Breast epithelium (tissue), 4 donors: ENCODE measurements around the gene HDX. TPM values are rescaled to one million over a fixed set of nuclear protein-coding genes. Genes with fewer than 3 reads are reported as not detected.

Experiments used
- DNase-seq, 2 donors: peaks; one replicate each; pipeline ENCODE4 v3.0.0-alpha.2; 2019; ENCODE audit warnings: low spot score in 2 of 2
- H3K27ac ChIP-seq, 2 donors: fragments of 200-600 bp; sonication (generic) in 1 of 2; one replicate each; pipeline ENCODE4 v1.5.1; 2016 to 2019; ENCODE audit warnings: mild to moderate bottlenecking in 1 of 2
- H3K27me3 ChIP-seq, 2 donors: fragments of 200-600 bp; sonication (generic) in 1 of 2; one replicate each; pipeline versions ENCODE4 v1.5.1 to v1.6.0; 2017 to 2019; ENCODE audit warnings: control low read depth in 1 of 2, mild to moderate bottlenecking in 1 of 2
- H3K36me3 ChIP-seq: fragments of 200-600 bp; one replicate; pipeline ENCODE4 v1.5.1; 2019
- H3K4me1 ChIP-seq, 2 donors: fragments of 200-600 bp; sonication (generic); one replicate each; pipeline ENCODE4 v1.5.1; 2016 to 2019; ENCODE audit warnings: control low read depth in 1 of 2
- H3K4me3 ChIP-seq, 3 donors: fragments of 200-600 bp; sonication (generic); 1 replicate in 2 of 3; 2 replicates in 1 of 3; pipeline ENCODE4 v1.5.1; 2016 to 2019; ENCODE audit warnings: mild to moderate bottlenecking in 3 of 3, moderate library complexity in 2 of 3
- H3K9me3 ChIP-seq, 2 donors: fragments of 200-600 bp; sonication (generic) in 1 of 2; one replicate each; pipeline ENCODE4 v1.5.1; 2016 to 2019; ENCODE audit warnings: control low read depth in 1 of 2
- CTCF ChIP-seq, 3 donors: fragments of 450-650 bp; IDR thresholded peaks; one replicate each; pipeline ENCODE4 v1.5.1; 2016 to 2017; ENCODE audit warnings: antibody characterized with exemption in 3 of 3, mild to moderate bottlenecking in 3 of 3, moderate library complexity in 3 of 3
- POLR2A ChIP-seq: fragments of 450-650 bp; IDR thresholded peaks from one replicate; pipeline ENCODE4 v1.6.1; 2016; ENCODE audit warnings: antibody characterized with exemption, mild to moderate bottlenecking, moderate library complexity
- POLR2AphosphoS5 ChIP-seq, 3 donors: sonication (generic); formaldehyde crosslinking; IDR thresholded peaks; one replicate each; pipeline ENCODE4 v1.6.1; 2017; ENCODE audit warnings: antibody characterized with exemption in 3 of 3
- intact Hi-C: fragments of 100-400 bp; cut with DNase I; formaldehyde crosslinking; loops from one replicate; pipeline ENCODE4 v1.15.1; 2023; ENCODE audit warnings: low total_unique reads
- total RNA-seq, 3 donors: library from RNA; depleted of rRNA; stranded (reverse); fragments of >200 nt; gene quantifications; one replicate each; pipeline ENCODE4 v1.1.0, GENCODE V29; 2016

HDX gene
- total RNA-seq, 3 donors from 2014 or later: 6.4 to 12.1 (median 7.9) TPM

GRCh38 chrX:84453351-84454246, 48.7 kb downstream of the HDX start:
- H3K9me3 ChIP-seq: peaks cover 0 to 10% of the 10 kb centered on the region in 2 donors
- intact Hi-C loops: no loop called here
- peaks cover 0 to 4% of the 10 kb centered on the region in 2 donors for H3K27me3 ChIP-seq
- no peak for TF ChIP-seq POLR2A
- H3K27ac ChIP-seq: no peak overlapping the region
- no peaks in the 10 kb centered on the region for H3K4me1 ChIP-seq
- no peaks in the 10 kb centered on the region for H3K36me3 ChIP-seq
- no peak for DNase-seq
- H3K4me3 ChIP-seq: no peak overlapping the region

- Histone ChIP-seq H3K4me3 (no peak overlapping the region), H3K9me3 (peaks cover 0 to 14% of the 10 kb centered on the region in 2 donors), H3K27me3 (peaks cover 0 to 5% of the 10 kb centered on the region in 2 donors), H3K27ac (no peak overlapping the region), H3K36me3 (no peaks in the 10 kb centered on the region), H3K4me1 (no peaks in the 10 kb centered on the region)
- TF ChIP-seq CTCF (IDR thresholded peaks at IDR 0.05): no peak
- no peak for TF ChIP-seq POLR2AphosphoS5 (IDR thresholded peaks at IDR 0.05)
- no peak for TF ChIP-seq POLR2A
- no peak for DNase-seq
- intact Hi-C loops: no loop called here
Measured at GRCh38 chrX:84441143-84441542, 61.1 kb downstream of the HDX start.

- no peaks in the 10 kb centered on the region for H3K36me3 ChIP-seq
- intact Hi-C loops: no loop called here
- no peak for TF ChIP-seq POLR2AphosphoS5 (IDR thresholded peaks at IDR 0.05)
- no peak for TF ChIP-seq CTCF (IDR thresholded peaks at IDR 0.05)
- no peak for TF ChIP-seq POLR2A
- no peak overlapping the region for H3K27ac ChIP-seq
- no peak overlapping the region for H3K4me3 ChIP-seq
- no peaks in the 10 kb centered on the region for H3K4me1 ChIP-seq
- H3K9me3 ChIP-seq: peaks cover 0 to 6% of the 10 kb centered on the region in 2 donors
- DNase-seq: no peak
- H3K27me3 ChIP-seq: peaks cover 3 to 16% of the 10 kb centered on the region in 2 donors
Measured at GRCh38 chrX:84415140-84415539, 87.1 kb downstream of the HDX start.

- intact Hi-C loops: no loop called here
- Histone ChIP-seq H3K4me1 (no peaks in the 10 kb centered on the region), H3K27me3 (no peaks in the 10 kb centered on the region), H3K9me3 (peaks cover 5 to 8% of the 10 kb centered on the region in 2 donors), H3K4me3 (peak overlapping the region in 1 of 3 donors; percentile 13), H3K36me3 (no peaks in the 10 kb centered on the region), H3K27ac (no peak overlapping the region)
- DNase-seq: no peak
- TF ChIP-seq POLR2A (no peak), CTCF (IDR thresholded peaks at IDR 0.05) (no peak), POLR2AphosphoS5 (IDR thresholded peaks at IDR 0.05) (no peak)
Measured at GRCh38 chrX:84363663-84364062, 138.6 kb downstream of the HDX start.

GRCh38 chrX:84363051-84363450, 139.2 kb downstream of the HDX start:
- intact Hi-C loops: no loop called here
- H3K4me1 ChIP-seq: no peaks in the 10 kb centered on the region
- H3K27ac ChIP-seq: no peak overlapping the region
- no peaks in the 10 kb centered on the region for H3K27me3 ChIP-seq
- no peak for DNase-seq
- TF ChIP-seq CTCF (IDR thresholded peaks at IDR 0.05): no peak
- TF ChIP-seq POLR2AphosphoS5 (IDR thresholded peaks at IDR 0.05): no peak
- TF ChIP-seq POLR2A: no peak
- H3K4me3 ChIP-seq: no peak overlapping the region
- no peaks in the 10 kb centered on the region for H3K36me3 ChIP-seq
- peaks cover 5 to 8% of the 10 kb centered on the region in 2 donors for H3K9me3 ChIP-seq
